Measurements from ENCODE around the gene TMEM232. TPM values are rescaled to one million over a fixed set of nuclear protein-coding genes. Genes with fewer than 3 reads are reported as not detected.

TMEM232 gene
- total RNA-seq, 2 experiments from 2014 or later = 0.98 to 1.1 TPM

DNA sequence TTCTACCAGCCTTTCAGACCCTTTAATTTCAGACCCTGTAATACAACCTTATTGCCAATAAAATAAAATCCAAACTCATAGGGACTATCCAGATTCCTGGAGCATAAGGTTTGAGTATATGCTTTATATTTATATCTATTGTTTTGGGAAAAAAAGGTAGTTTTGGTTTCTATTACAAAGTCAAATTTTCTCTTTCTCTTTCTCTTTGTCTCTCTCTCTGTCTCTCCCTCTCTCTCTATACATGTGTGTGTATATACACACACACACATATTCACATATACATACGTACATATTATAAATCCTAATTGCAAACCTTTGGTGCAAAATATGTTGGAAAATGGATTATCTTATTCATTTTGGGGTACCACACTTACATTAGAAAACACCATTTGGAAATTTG is 39.0 kb downstream of the TMEM232 start:
- CTCF ChIA-PET = no interaction called here

DNA sequence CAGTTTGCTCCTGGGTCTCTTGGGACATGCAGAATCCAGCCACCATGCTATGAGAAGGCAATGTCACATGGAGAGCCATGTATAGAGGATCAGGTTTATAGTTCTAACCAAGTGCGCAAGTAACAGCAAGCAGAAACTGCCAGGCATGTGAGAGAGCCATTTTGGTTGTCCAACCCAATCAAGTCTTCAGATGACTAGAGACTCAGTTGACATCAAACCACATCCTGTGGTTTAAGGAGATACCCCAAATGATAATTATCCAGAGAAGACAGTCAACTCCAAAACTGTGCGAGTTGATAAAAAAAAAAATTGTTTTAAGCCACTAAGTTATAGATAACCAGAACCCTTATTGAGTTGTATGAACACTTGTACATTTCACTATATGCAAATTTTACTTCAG is 40.2 kb downstream of the TMEM232 start:
- POLR2A ChIA-PET = no interaction called here
- no peak overlapping the region for H3K27ac ChIP-seq (ENCODE audit: low read depth in 1 of 2, low read length in 2 of 2)
- Mint-ChIP-seq H3K27me3 (no peaks in the 10 kb centered on the region), H3K9me3 (no peaks in the 10 kb centered on the region), H3K27ac (no peak overlapping the region), H3K36me3 (ENCODE audit: low read depth) (no peaks in the 10 kb centered on the region), H3K4me3 (no peak overlapping the region), H3K4me1 (ENCODE audit: low read depth) (no peaks in the 10 kb centered on the region)
- no peaks in the 10 kb centered on the region for H3K4me1 ChIP-seq (ENCODE audit: insufficient read depth, low read length)
- H3K9me3 ChIP-seq (ENCODE audit: control insufficient read depth in 1 of 2, insufficient read depth in 1 of 2, low read length in 2 of 2) = no peaks in the 10 kb centered on the region
- DNase-seq (no peak), ATAC-seq (ENCODE audit: poor library complexity) (no peak)
- H3K4me3 ChIP-seq (ENCODE audit: low read length) = no peak overlapping the region
- TF ChIP-seq, protein P1, sequence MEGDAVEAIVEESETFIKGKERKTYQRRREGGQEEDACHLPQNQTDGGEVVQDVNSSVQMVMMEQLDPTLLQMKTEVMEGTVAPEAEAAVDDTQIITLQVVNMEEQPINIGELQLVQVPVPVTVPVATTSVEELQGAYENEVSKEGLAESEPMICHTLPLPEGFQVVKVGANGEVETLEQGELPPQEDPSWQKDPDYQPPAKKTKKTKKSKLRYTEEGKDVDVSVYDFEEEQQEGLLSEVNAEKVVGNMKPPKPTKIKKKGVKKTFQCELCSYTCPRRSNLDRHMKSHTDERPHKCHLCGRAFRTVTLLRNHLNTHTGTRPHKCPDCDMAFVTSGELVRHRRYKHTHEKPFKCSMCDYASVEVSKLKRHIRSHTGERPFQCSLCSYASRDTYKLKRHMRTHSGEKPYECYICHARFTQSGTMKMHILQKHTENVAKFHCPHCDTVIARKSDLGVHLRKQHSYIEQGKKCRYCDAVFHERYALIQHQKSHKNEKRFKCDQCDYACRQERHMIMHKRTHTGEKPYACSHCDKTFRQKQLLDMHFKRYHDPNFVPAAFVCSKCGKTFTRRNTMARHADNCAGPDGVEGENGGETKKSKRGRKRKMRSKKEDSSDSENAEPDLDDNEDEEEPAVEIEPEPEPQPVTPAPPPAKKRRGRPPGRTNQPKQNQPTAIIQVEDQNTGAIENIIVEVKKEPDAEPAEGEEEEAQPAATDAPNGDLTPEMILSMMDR (IDR thresholded peaks at IDR 0.05) = no peak
- CTCF ChIA-PET = no interaction called here
- H3K27me3 ChIP-seq (ENCODE audit: control insufficient read depth in 1 of 2, insufficient read depth in 2 of 2, low read length in 2 of 2) = no peaks in the 10 kb centered on the region
- intact Hi-C loops (cut with DNase I, micrococcal nuclease) = no loop called here
- no peaks in the 10 kb centered on the region for H3K36me3 ChIP-seq (ENCODE audit: insufficient read depth, low read length)

More for the DNA sequence above, 39.0 kb downstream of the TMEM232 start:
- H3K9me3 Mint-ChIP-seq = no peaks in the 10 kb centered on the region
- TF ChIP-seq, protein P1 (IDR thresholded peaks at IDR 0.05) = no peak
- peaks cover 0 to 7% of the 10 kb centered on the region in 2 experiments for H3K9me3 ChIP-seq (ENCODE audit: control insufficient read depth in 1 of 2, insufficient read depth in 1 of 2, low read length in 2 of 2)
- H3K4me1 Mint-ChIP-seq (ENCODE audit: low read depth) = no peaks in the 10 kb centered on the region
- H3K4me3 Mint-ChIP-seq = no peak overlapping the region
- ATAC-seq (ENCODE audit: poor library complexity) (no peak), DNase-seq (no peak)
- H3K36me3 Mint-ChIP-seq (ENCODE audit: low read depth) = no peaks in the 10 kb centered on the region
- intact Hi-C loops (cut with DNase I, micrococcal nuclease) = no loop called here
- H3K36me3 ChIP-seq (ENCODE audit: insufficient read depth, low read length) = no peaks in the 10 kb centered on the region
- no peaks in the 10 kb centered on the region for H3K27me3 Mint-ChIP-seq
- H3K4me1 ChIP-seq (ENCODE audit: insufficient read depth, low read length) = no peaks in the 10 kb centered on the region
- H3K27ac ChIP-seq (ENCODE audit: low read depth in 1 of 2, low read length in 2 of 2) = no peak overlapping the region
- POLR2A ChIA-PET = no interaction called here
- no peaks in the 10 kb centered on the region for H3K27me3 ChIP-seq (ENCODE audit: control insufficient read depth in 1 of 2, insufficient read depth in 2 of 2, low read length in 2 of 2)
- H3K27ac Mint-ChIP-seq = no peak overlapping the region
- H3K4me3 ChIP-seq (ENCODE audit: low read length) = no peak overlapping the region

DNA sequence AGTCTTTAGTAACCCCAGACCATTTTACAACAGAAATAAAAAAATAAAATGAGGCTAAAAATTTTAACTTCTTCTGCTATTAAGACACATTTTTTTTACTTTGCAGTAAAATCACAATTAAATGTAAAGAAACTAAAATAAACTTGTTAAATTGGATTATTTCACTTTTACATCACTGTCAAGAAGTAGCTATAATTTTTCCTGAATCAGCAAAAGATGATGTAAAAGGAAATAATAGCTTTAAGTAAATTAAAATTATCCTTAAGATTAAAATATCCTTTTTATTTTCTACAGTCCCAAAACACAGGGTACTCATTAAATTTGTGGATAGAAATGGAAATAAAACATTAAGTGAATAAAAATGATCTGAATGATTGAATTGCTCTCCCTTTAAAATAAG is 44.5 kb downstream of the TMEM232 start:
- ATAC-seq (ENCODE audit: poor library complexity) (no peak), DNase-seq (no peak)
- H3K9me3 Mint-ChIP-seq = no peaks in the 10 kb centered on the region
- peaks cover 17% of the 10 kb centered on the region for H3K27me3 Mint-ChIP-seq
- TF ChIP-seq, protein P1 (IDR thresholded peaks at IDR 0.05) = no peak
- CTCF ChIA-PET = no interaction called here
- H3K4me1 ChIP-seq (ENCODE audit: insufficient read depth, low read length) = no peaks in the 10 kb centered on the region
- no peaks in the 10 kb centered on the region for H3K36me3 ChIP-seq (ENCODE audit: insufficient read depth, low read length)
- no peak overlapping the region for H3K27ac ChIP-seq (ENCODE audit: low read depth in 1 of 2, low read length in 2 of 2)
- H3K4me3 Mint-ChIP-seq = no peak overlapping the region
- H3K9me3 ChIP-seq (ENCODE audit: control insufficient read depth in 1 of 2, insufficient read depth in 1 of 2, low read length in 2 of 2) = no peaks in the 10 kb centered on the region
- H3K4me1 Mint-ChIP-seq (ENCODE audit: low read depth) = no peaks in the 10 kb centered on the region
- H3K4me3 ChIP-seq (ENCODE audit: low read length) = no peak overlapping the region
- intact Hi-C loops (cut with DNase I, micrococcal nuclease) = no loop called here
- POLR2A ChIA-PET = no interaction called here
- no peak overlapping the region for H3K27ac Mint-ChIP-seq
- H3K27me3 ChIP-seq (ENCODE audit: control insufficient read depth in 1 of 2, insufficient read depth in 2 of 2, low read length in 2 of 2) = no peaks in the 10 kb centered on the region
- no peaks in the 10 kb centered on the region for H3K36me3 Mint-ChIP-seq (ENCODE audit: low read depth)

Measured in CD4-positive, alpha-beta T cell (primary cell).